Right kidney (tissue), 1 donor: Measurements from ENCODE around the gene HPCAL1.

Source experiments
- DNase-seq: peaks from one replicate; pipeline ENCODE4 v3.0.0-alpha.2; 2016

HPCAL1 gene

DNA sequence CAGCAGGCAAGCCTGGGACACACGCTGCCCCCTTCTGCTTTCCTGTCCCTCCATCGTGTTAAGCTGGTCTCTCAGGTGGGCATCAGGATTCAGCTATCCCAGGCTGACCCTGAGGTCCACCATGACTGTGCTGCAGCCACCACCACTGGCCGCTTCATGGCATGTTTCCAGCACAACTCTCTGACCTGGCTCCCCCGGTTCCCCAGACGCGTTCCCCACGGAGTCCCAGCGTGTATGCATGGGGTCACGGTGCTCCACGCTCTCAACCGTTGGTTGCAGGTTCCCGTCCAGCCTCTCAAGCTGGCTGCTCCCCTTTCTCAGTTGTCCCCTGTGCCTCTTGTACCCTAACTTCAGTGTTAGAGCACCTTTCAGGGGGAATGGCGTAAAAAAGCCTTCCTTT lies 20.3 kb downstream of the HPCAL1 start:
- DNase-seq: no peak

DNA sequence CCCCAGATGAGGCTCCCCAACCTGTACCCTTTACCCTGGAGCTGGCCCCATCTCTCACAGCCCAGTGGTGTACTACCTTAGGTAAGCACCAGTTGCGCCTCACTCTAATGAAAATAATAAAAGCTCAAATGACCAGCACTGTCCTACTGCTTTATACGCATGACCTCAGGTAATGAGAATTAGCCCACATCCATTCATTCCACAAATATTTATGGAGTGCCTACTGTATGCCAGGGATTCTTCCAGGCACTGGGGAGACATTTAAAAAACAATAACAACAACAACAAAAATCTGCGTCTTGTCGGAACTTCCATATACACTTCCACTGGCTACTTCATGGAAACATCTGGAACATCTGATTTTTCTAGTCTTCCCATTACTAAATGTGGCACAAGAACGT lies 20.8 kb downstream of the HPCAL1 start:
- DNase-seq: no peak

DNA sequence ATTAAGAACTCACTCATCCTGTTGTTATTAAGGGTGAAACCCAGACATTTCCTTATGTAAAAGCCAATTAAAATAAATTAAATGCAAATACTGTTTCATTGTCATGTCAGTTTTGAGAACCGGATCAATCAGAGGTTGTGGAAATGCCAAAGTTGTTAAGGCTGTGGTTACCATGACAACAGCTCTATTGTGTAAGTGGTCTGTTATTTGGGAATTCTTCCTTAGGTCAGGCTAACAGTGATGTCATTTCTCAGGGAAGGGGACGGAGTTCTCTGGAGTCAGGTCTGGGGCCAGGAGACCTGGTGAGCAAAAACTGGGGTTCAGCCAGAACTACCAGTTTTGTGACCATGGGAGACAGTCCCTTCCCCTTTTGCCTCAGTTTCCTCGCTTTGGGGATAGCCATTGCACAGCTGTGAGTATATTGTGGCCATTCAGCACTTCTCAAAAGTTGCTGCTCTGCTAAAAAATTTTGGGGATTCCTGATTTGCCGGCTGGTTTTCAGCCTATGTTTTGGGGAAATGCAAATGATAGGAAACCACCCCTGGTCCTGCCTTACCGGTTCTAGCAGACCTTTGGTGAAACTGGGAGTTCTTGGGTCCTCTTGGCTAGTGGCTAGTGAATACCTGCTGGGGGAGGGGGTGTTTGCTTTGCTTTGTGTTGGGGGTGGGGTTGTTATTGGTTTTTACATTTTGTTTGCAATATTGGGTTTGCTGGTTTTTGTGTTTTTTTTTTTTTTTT lies 21.6 kb downstream of the HPCAL1 start:
- DNase-seq: no peak

DNA sequence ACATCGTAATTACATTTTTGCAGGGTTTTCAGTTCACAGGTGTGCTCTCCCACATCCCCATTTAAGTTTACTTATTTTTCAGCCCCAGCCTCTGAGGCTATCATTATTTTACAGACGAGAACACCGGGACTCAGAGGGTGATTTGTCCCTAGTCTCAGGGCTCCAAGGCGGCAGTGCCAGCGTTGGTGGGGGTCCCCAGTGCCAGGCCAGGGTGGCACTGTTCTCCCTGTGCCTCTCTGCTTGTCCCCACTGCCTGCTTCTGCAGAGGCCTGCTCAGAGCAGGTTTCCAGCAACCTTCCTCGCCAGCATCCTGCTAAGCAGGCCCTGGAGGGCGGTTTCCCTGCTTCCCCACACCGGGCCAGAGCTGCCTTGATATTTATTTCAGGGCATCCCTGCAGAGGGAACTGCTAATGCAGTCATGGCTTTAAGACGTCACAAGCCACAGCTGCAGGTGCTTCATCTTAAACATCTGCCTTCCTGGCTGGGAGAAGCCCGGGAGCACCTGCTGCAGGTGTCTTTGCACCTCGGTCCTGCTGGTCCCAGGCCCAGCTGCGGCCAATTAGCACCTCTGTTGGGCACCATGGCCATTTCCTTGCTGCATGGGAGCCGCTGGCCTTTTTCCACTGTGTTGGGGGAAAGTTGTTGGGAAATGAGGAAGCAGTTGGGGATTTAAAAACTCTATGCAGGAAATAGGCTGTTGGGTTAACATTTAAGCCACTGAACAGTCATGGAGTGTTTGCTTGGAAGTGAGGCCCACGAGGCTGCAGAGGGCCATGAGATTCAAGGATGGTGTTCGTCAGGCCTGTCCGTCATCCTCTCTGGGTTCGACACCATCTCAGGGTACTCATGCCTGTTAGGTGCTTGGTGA lies 22.8 kb downstream of the HPCAL1 start:
- DNase-seq: no peak

DNA sequence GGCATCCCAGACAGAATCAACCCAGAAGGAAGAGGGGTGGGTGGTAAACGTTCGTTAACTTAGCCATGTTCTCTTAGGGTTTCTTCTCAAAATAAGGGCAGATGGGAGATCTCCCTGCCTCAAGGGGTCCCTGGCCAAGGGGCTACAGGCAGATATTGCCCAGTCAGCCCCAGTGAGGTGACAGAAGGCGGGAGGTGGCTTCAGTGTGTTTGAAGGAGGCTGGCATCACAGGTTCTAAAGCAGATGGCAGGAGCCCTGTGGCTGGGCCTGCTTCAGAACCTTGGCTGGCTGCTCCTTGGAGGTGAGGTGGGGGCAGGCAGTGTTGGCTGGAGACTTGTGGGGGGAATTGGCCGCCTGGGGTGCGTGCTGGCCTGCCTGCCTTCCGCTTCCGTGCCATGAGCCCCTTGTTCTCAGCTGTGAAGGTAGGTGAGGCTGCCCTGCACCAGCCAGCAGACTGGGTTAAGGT lies 23.5 kb downstream of the HPCAL1 start:
- DNase-seq: no peak

DNA sequence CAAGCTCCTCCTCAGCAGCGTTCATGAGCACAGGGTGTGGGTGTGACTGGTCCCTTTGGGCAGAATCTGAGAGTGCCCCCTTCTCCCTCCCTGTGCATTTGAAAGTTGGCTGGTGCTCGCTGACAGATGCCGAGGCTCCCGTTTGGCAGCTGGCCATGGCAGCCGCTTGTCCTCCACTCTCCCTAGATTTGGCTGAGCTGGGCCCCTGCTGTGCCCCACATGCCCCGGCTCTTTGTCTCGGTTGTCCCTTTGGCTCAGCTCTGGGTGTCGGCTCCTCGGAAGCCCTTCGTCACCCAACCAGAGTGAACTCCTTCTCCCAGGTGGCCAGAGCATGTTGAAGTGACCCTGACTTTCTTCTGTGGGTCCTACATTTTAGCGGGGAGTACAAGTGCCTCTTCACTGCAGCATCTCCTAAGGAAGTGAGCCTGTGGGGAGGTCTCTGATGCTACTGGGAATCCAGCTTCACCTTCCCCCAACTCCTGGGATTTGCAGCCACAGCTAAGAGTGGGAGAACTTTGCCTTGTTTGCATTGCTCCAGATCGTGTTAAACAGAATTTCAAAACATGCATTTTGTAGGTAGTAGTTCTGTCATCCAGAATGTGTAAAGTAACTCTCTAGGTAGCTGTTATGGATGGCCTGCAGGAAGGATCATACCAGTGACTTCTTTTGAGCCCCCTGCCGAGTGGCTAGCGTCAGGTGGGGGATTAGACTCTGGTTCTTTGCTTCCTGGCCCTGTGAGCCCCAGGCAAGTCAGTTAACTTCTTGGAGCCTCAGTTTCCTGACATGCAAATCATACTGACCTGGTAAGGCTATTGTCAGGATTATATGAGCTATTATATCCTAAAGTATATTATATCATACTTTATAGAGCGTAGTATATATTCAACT lies 24.2 kb downstream of the HPCAL1 start:
- no peak for DNase-seq

DNA sequence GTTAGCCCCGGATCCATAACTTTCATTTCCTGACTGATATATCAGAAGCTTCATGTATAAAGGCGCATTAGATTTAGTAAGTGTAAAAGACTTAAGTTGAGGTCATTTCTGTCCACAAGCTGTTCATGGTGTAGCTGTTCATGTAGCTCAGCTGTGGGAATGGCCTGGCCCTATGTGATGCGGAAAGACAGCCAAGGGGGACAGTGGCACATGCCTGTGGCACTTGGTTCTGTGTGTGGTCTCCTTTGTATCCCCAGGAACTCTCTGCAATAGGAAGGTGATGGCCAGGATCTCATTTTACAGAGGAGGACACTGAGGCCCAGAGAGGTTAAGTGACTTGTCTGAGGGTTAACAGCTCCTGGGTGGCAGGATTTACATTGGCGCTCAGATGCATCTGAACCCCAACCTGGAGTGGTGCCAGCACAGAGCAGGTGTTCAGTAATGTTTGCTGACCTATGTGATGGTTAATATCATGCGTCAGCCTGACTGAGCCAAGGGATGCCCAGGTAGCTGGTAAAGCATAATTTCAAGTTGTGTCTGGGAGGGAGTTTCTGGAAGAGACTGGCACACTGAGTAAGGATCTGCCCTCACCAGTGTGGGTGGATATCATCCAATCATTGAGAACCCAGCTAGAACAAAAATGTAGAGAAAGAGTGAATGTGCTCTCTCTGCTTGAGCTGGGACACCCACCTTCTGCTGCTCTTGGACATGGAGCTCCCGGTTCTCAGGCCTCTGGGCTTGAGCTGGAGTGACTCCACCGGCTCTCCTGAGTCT lies 25.4 kb downstream of the HPCAL1 start:
- DNase-seq: no peak

DNA sequence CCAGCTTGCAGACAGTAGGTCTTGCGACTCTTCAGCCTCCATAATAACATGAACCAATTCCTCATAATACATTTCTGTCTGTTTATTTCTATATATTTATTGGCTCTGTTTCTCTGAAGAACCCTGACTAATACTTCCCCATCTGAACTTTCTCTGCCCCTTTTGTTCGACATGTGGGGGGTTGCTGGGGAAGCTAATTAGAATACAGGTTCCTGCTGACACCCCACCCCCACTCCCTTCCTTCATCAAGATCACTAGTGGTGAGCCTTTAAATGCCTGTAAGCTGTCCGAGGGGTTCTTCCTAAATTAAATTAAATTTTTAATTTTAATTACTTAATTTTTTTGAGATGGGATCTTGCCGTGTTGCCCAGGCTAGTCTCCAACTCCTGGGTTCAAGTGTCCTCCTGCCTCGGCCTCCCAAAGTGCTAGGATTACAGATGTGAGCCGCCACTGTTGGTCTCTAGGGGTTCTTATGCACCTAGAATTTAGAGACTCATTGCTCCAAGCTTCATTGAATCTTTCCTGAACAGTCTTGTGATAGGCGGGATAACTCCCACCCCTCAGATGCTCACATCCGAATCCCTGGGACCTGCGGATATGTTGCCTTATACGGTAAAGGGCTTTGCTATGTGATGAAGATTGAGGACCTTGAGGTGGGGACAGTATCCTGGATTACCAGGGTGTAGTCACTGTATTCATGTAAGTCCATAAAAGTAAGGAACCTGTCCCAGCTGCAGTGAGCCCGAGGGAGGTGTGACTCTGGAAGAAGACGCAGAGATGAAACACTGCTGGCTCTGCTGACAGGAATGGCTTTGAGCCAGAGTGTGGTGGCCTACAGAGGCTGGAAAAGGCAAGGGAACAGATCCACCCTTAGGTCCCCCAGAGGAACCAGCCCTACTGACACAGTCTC lies 26.2 kb downstream of the HPCAL1 start:
- DNase-seq: no peak

DNA sequence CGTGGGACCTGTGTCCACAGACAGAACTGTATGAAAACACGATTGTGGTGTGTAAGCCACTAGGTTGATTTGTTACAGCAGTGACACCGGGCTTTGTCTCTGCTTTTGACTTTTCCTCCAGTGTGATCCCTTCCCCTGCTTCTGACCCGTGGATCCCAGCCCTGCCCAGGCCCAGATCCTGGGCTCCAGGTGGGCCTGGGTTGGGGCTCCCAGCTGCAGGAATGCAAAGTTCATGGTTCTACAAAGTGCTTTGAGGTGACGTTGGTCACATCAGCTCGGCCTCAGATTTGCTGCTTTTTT lies 26.8 kb downstream of the HPCAL1 start:
- DNase-seq: no peak

DNA sequence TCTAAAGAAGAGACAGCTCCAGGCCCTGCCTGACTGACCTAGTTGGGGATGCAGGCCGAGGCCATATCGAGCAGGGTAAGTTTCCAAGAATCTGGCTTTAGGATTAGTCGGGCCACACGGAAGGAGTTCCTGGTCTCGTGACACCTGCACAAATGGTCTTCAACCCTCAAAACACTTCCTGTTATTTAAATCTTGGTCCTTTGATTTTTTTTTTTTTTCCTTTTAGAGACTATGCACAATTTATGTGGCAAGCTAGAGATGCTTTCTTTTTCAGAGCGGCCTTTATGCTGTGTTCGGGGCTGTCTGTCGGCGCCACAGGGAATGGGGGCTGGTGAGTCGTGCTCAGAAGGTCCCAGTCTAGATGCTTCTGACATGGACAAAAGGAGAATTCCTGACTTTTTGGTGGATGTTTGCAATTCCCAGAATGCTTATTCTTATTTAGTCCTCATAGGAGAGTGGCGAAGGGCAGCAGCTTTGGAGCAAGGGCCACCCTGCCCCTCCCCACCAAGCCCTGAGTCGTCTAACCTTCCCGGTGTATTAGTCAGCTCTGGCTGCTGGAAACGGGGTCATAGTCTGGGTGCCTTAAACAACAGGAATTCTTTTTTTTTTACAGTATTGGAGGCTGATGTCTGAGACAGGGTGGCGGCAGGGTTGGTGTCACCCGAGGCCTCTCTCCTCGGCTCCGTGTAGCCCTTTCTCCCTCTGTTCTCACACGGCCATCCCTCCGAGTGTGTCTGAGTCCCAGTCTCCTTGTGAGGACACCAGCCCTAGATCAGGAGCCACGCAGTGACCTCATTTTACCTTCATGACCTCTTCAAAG lies 27.4 kb downstream of the HPCAL1 start:
- no peak for DNase-seq

DNA sequence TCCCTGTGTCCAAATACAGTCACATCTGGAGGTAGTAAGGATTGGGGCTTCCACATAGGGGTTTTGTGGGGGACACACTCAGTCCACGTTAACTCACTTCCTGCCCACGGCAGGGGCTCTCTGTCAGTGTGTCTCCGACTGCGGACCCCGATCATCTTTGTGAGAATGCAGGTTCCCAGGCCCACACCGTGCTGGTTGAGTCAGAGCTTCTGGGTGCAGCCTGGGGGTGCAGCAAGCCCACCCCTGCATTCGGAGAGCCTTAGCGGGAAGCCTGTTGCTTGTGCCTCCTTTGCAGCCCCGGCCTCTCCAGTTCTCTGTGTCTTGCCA lies 28.0 kb downstream of the HPCAL1 start:
- no peak for DNase-seq

DNA sequence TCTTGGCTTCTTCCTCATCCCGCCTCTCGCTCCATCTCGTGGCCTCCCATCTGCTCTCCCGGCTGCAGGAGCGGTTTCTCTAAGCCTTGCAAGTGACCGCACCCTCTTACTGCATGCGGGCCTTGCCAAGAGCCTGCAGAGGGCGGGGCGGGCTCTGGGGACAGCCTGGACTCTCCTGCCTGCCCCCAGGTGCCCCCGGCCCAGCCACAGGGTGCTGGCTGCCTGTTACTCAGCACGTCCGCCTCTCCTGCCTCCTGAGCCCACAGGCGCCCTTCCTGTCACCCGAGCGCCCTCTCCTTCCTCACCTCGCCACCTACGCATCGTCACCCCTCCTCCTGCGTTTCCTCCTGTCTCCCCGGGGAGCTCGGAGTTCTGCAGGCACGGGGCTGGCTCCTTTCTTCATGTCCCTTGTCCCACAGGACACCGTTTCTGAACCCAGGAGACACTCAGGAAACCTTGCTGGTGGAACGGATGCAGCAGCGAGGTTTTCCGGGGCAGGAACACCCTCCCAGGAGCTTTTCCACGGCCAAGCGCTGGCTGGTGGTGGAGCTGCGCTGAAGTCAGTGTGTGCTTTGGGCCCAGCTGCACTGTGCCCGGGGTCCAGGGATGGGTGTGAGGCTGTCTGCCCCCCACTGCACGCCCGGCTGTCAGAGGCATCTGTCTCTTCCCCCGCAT lies 28.5 kb downstream of the HPCAL1 start:
- DNase-seq: no peak

DNA sequence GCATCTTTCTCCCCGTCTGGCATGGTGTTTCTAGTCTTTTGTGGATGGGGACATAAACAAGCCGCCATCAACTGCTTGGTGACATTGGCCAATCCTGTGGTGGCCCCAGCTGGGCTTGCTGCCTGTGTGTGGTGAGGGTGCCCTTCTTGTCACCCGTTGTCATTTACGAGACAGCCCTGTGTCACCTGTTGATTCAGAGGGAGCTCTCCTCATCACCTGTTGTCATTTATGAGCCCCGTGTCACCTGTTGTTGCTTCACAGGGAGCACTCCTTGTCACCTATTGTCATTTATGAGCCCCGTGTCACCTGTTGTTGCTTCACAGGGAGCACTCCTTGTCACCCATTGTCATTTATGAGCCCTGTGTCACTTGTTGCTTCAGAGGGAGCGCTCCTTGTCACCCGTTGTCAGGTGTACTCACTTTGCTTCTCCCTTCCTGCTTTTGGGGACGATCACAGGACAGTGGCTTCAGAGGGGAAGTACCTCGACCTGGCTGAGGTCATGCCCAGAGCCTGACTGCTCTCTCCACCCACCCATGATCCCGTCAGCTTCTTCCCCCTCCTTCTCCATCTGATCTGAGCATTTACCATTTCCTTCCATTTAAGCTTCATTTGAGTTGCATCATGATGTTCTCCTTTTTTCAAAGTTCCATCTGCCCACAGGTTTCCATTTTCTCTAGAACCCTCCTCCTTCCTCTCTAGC lies 29.1 kb downstream of the HPCAL1 start:
- no peak for DNase-seq

DNA sequence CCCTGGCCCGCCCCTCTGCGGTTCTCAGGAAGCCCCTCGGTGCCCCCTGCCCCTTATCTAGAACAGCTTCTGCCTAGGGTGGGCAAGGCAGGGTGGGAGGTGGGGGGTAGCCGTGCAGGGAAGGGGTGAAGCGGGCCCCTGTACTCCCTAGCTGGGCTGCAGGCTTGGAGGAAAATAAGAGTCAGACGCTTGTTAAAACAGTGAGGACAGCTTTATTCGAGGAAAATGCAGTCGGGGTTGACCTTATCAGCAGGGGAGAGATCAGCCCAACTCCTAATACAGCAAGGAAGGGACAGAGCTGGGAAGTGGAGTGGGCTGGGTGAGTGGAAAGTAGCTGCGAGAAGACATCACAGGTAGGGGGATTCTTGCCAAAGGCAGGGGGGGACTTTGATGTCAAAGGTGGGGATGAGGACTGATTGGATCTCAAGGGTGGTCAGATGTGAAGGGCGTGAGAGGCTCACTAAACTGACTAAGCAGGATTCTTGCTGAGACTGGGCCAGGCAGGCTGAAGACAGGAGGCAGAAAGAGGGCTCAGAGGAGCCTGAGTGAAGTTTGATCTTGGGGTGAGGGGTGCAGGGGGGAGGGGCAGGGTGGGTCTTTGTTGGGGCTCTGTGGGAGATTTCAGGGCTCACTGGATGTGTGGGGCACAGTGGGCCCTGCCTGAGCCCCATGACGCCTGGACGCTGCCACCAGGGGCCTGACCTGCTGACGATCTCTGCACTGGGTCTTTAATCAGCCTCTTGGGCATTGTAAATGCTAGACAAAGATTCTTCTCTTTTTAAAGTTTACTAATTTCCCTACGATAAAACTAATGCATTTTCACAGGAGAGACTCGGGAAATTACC lies 29.9 kb downstream of the HPCAL1 start:
- peak; percentile 28 for DNase-seq

DNA sequence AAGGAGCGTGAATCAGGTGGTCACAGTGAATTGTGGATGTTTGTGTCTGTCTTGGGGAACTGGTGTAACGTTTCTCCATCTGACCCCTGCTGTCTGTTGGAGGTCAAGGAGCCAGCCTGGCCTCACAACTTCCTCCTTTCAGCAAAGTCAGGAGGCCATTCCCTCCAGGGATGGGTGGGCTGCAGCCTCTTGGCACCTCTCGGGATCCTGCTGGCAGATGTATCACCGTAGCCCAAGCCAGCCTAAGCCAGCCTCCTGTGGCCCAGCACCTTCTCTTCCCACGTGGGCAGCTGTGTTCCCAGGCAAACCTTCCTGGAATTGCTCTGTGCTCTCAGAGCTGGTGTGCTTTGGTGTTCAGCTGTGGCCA lies 30.5 kb downstream of the HPCAL1 start:
- peak; percentile 47 for DNase-seq

DNA sequence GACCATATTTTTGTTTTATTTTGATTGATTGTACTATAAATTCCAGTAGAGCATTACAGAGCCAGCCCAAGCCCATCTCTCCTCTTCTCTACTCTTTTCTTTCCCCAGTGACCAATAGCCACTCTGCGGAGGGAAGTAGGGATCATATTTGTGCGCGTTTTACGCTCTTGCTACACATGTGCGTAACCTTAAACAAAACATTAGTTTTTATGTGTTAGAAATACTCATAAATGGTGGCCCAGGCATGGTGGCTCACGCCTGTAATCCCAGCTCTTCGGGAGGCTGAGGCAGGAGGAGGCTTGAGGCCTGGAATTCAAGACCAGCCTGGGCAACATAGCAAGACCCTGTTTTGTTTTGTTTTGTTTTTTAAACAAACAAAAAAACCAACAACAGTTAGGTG lies 31.3 kb downstream of the HPCAL1 start:
- DNase-seq: no peak

DNA sequence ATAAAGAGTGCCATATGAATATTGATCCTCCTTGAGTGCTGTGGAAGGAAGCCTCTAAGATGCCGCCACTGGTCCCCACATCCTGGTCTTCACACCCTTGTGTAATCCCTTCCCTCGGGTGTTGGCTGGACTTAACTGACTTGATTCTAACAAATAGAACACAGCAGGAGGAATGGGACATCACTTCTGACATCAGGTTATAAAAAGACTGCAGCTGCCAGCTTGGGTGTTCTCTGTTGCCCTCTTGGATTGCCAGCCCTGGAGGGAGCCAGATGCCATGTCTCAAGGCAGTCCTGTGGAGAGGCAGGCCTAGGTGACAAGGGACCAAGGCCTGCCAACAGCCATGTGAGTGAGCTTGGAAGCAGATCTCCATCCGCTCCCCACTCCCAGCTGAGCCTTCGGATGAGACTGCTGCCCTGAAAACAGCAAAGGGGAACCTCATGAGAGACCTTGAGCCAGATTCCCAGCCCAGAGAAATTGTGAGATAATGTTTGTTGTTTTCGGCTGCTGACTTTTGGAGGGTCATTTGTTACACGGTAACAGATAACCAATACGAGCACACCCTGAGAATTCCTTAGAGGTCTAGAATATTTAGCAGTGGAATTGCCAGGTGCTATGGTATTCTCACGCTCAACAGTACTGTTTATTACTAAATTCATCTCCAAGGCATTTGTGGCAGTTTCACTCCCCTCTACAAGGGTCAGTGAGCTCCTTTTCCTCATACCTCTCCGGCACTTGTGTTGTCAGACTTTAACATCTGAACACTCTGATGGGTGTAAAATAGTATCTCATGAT lies 32.5 kb downstream of the HPCAL1 start:
- DNase-seq: no peak
